Measurements from ENCODE around the gene ILDR2.

ILDR2 gene

DNA sequence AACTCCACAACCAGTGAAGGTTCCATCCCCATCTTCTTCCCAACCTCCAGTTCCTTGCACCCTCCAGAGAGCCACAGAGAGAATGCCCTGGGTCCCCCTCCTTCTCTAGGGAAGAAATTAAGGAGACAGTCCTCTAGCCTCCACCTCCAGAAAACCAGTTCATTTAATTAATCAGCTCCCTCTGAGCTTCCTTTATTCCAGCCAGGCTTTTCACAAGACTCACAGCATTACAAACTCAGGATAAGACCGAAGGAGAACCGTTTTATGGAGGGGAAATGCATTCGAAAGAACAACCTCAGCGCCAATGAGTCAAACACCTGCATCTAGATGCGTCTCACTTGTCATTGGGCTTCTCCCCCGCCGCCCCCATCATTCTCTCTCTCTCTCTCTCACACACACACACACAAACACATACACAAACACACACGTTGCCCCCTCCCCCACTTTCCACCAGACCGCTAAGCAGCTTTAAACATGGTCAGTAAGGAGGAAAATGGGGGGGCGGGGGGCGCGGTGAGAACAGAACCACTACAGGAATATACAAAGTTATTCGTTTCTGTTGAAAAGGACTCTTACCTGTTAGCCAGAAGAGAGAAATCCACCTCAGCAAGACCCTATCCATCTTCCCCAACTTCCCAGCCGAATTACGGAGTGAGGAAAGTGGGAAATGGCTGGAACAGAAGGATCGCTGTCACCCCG is 544 bp downstream of the ILDR2 start:
- DNase-seq (ENCODE audit: low read depth in 1 of 2, low spot score in 1 of 2): no peak
- no peaks in the 10 kb centered on the region for H3K27me3 ChIP-seq (ENCODE audit: insufficient read depth, poor library complexity, severe bottlenecking)
- H3K4me3 ChIP-seq (replicated peaks; ENCODE audit: insufficient read depth, low read length): peak overlapping the region; percentile 56
- no peak for TF ChIP-seq POLR2AphosphoS5 (IDR thresholded peaks at IDR 0.05; ENCODE audit: low read depth)
- TF ChIP-seq GABPA (IDR thresholded peaks at IDR 0.05; ENCODE audit: low read depth): no peak
- TF ChIP-seq, protein P1, sequence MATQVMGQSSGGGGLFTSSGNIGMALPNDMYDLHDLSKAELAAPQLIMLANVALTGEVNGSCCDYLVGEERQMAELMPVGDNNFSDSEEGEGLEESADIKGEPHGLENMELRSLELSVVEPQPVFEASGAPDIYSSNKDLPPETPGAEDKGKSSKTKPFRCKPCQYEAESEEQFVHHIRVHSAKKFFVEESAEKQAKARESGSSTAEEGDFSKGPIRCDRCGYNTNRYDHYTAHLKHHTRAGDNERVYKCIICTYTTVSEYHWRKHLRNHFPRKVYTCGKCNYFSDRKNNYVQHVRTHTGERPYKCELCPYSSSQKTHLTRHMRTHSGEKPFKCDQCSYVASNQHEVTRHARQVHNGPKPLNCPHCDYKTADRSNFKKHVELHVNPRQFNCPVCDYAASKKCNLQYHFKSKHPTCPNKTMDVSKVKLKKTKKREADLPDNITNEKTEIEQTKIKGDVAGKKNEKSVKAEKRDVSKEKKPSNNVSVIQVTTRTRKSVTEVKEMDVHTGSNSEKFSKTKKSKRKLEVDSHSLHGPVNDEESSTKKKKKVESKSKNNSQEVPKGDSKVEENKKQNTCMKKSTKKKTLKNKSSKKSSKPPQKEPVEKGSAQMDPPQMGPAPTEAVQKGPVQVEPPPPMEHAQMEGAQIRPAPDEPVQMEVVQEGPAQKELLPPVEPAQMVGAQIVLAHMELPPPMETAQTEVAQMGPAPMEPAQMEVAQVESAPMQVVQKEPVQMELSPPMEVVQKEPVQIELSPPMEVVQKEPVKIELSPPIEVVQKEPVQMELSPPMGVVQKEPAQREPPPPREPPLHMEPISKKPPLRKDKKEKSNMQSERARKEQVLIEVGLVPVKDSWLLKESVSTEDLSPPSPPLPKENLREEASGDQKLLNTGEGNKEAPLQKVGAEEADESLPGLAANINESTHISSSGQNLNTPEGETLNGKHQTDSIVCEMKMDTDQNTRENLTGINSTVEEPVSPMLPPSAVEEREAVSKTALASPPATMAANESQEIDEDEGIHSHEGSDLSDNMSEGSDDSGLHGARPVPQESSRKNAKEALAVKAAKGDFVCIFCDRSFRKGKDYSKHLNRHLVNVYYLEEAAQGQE (IDR thresholded peaks at IDR 0.05; ENCODE audit: insufficient replicate concordance, low read depth): no peak
- TF ChIP-seq, protein P2, sequence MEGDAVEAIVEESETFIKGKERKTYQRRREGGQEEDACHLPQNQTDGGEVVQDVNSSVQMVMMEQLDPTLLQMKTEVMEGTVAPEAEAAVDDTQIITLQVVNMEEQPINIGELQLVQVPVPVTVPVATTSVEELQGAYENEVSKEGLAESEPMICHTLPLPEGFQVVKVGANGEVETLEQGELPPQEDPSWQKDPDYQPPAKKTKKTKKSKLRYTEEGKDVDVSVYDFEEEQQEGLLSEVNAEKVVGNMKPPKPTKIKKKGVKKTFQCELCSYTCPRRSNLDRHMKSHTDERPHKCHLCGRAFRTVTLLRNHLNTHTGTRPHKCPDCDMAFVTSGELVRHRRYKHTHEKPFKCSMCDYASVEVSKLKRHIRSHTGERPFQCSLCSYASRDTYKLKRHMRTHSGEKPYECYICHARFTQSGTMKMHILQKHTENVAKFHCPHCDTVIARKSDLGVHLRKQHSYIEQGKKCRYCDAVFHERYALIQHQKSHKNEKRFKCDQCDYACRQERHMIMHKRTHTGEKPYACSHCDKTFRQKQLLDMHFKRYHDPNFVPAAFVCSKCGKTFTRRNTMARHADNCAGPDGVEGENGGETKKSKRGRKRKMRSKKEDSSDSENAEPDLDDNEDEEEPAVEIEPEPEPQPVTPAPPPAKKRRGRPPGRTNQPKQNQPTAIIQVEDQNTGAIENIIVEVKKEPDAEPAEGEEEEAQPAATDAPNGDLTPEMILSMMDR (IDR thresholded peaks at IDR 0.05; ENCODE audit: insufficient read depth, low read length): no peak
- no peak for TF ChIP-seq SPI1 (IDR thresholded peaks at IDR 0.05; ENCODE audit: borderline replicate concordance, low read depth)
- H3K27ac ChIP-seq (replicated peaks): no peak overlapping the region

DNA sequence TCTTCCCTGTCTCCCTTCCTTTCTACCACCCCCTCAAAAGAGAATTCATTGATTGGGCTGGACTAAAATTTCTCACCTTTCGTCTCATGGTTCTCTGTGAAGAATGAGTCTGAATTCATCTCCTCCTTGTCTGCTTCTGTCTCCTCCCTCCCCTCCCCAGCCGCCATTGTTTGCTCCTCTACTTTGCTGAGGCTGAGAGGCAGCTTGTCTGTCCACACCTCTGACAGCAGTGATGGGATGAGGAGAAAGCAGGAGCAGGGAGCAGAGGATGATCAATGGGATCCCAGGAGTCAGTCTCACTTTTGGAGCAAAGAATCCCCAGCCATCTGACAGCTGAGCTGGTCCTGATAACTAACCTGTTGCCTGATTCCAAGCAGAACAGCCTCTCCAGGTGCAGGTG is 2.5 kb downstream of the ILDR2 start:
- DNase-seq (ENCODE audit: low read depth in 1 of 2, low spot score in 1 of 2): no peak
- no peak for TF ChIP-seq GABPA (IDR thresholded peaks at IDR 0.05; ENCODE audit: low read depth)
- TF ChIP-seq, protein P2 (IDR thresholded peaks at IDR 0.05; ENCODE audit: insufficient read depth, low read length): no peak
- TF ChIP-seq, protein P1 (IDR thresholded peaks at IDR 0.05; ENCODE audit: insufficient replicate concordance, low read depth): no peak
- H3K27me3 ChIP-seq (ENCODE audit: insufficient read depth, poor library complexity, severe bottlenecking): no peaks in the 10 kb centered on the region

DNA sequence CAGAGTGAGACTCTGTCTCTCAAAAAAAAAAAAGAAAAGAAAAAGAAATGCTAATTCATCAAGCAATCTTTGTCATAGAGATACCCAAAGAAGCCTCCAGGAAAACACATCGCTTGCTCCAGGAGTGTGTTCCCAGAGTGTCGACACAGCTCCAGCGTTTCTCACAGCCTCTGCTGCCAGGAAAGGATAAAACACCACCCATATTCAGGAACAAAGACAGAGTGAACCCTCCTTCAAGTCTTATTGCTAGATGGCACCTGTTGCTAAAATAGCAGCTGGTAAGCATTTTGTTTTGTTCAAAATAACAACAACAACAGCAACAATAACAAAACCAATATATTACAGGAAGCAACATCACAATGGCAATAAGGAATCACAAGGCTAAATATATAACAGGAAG is 3.1 kb downstream of the ILDR2 start:
- Histone ChIP-seq H3K27me3 (ENCODE audit: insufficient read depth, poor library complexity, severe bottlenecking) (no peaks in the 10 kb centered on the region), H3K27ac (replicated peaks) (no peak overlapping the region), H3K4me3 (replicated peaks; ENCODE audit: insufficient read depth, low read length) (no peak overlapping the region)
- no peak for DNase-seq (ENCODE audit: low read depth in 1 of 2, low spot score in 1 of 2)
- TF ChIP-seq, protein P1 (IDR thresholded peaks at IDR 0.05; ENCODE audit: insufficient replicate concordance, low read depth): no peak
- TF ChIP-seq GABPA (IDR thresholded peaks at IDR 0.05; ENCODE audit: low read depth) (no peak), SPI1 (IDR thresholded peaks at IDR 0.05; ENCODE audit: borderline replicate concordance, low read depth) (no peak)

More for the DNA sequence above, 2.5 kb downstream of the ILDR2 start:
- H3K4me3 ChIP-seq (replicated peaks; ENCODE audit: insufficient read depth, low read length): no peak overlapping the region
- H3K27ac ChIP-seq (replicated peaks): no peak overlapping the region
